CD4-positive, alpha-beta T cell treated with Interferon gamma for 1 hour (primary cell): ENCODE data around the gene METTL3.

Source experiments
- DNase-seq: peaks from one replicate; pipeline ENCODE4 v3.0.0-alpha.2; 2020

Gene METTL3

DNA sequence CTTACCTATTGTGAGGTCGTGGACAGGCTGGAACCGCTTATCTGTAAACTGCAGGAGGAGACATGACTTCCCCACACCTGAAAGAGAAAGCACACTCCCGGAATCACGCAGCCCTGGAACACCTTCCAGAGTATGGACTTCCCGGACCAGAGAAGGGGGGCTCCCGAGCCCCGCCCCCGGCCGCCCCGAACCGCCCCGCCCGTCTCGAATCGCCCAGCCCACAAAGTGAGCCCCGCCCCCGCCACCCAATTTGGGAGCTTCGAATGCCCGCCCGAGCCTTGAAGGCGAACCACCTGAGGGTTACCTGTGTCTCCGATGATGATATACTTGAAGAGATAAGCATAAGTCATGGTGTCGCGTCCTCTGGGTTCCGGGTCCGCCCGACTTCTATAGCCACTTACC lies 34.6 kb downstream of the METTL3 start:
- no peak for DNase-seq

- no peak for DNase-seq
Measured at GRCh38 chr14:21475767-21476522, 35.2 kb downstream of the METTL3 start.

GRCh38 chr14:21467616-21468015 lies 43.5 kb downstream of the METTL3 start:
- no peak for DNase-seq

DNA sequence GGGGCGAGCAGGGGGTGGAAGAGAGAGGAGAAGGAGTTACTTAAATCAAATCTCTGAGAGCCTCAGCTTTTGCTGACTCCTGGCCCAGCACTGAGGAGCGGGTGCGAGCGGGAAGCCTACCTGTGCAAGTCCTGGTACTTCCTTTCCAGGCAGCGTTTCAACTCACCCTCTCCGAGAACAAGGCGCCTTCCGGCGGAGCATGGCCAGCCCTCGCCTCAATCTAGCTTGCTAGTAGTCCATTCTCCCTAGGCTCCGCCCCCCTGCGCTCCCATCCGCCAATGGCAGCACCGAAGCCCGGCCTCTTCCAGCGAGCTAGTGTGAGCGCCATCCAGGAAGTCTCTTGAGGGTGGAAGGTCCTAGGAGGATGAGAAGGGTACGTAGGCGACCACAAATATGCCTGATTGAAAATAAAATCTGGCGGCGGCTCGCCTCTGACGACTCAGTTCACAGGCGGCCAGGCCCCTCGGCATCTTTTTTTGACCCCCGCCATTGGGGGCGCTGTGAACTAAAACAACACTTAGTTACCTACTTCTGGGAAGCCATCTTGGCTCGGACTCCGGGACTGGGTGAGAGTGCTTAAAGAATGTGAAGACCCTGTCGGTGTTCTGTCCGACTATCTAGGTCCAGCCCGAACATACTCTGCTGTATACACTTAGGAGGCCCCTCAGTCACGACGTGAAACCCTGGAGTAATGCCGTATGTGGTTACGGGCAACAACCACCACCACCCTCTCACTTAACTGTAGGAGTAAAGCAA lies 55.0 kb downstream of the METTL3 start, which contains the start of gene CHD8:
CHD8 (minus strand) TSS at position 212 of the 756 bp plus-strand sequence. CDS start 24,480 bp downstream, outside the sequence.
- DNase-seq = peak; percentile 100

GRCh38 chr14:21455592-21455911 lies 55.6 kb downstream of the METTL3 start:
- no peak for DNase-seq

- no peak for DNase-seq
Measured at GRCh38 chr14:21454843-21455544, 56.1 kb downstream of the METTL3 start.

- DNase-seq = no peak
Measured at GRCh38 chr14:21449899-21450216, 61.3 kb downstream of the METTL3 start.
